HCT116 (cell line): ENCODE results near the gene PQBP1. TPM values are rescaled to one million over a fixed set of nuclear protein-coding genes. Genes with fewer than 3 reads are reported as not detected.

ENCODE experiments used
- ATAC-seq: fragments of 200-7000 bp; cut with Tn5 transposase; 2 replicates; pipeline ENCODE4 v1.9.1; 2020; ENCODE audit warnings: mild to moderate bottlenecking, moderate library complexity
- BruUV-seq: library from RNA; stranded (reverse); fragments of 400-500 nt; replicated peaks from 2 replicates; lab custom pipeline; 2021; lab: Mats Ljungman, UMichigan
- CTCF ChIA-PET: fragments of 300-600 bp; sonication (Branson Sonifier 250); formaldehyde crosslinking; loops from one replicate; lab custom pipeline; 2021; ENCODE audit warnings: antibody characterized with exemption; lab: Charles Lee
- POLR2A ChIA-PET: fragments of 300-600, 350-600 bp; sonication (Branson Sonifier 250); formaldehyde crosslinking; loops from one replicate; lab custom pipeline; 2021; ENCODE audit warnings: antibody characterized with exemption; lab: Charles Lee
- RAD21 ChIA-PET, 2 experiments: fragments of 300-600 bp; sonication (Branson Sonifier 250); formaldehyde crosslinking; loops; one replicate each; lab custom pipeline; 2023; ENCODE audit warnings: low total read pairs in 2 of 2; ENCODE audit not compliant: uncharacterized antibody in 2 of 2, unreplicated experiment in 2 of 2, low non-redundant PET in 1 of 2; lab: Charles Lee
- DNase-seq: peaks from one replicate; pipeline ENCODE4 v3.0.0-alpha.2; 2010; ENCODE audit warnings: low read depth, low spot score
- H2AFZ ChIP-seq: fragments of 200-600 bp; shearing (Covaris generic), sonication (generic); 2 replicates; pipeline ENCODE4 v1.6.1; 2017; ENCODE audit warnings: low read depth, mixed run types, mixed read lengths, antibody characterized with exemption, low read length; ENCODE audit not compliant: poor library complexity, severe bottlenecking
- H3K27ac ChIP-seq: 2 replicates; pipeline ENCODE4 v1.5.1; 2012; ENCODE audit warnings: low read depth, low read length
- H3K27me3 ChIP-seq: fragments of 200-600 bp; sonication (generic); 2 replicates; pipeline ENCODE4 v1.6.1; 2016; ENCODE audit warnings: mixed run types, low read length, mixed read lengths; ENCODE audit not compliant: insufficient read depth
- H3K36me3 ChIP-seq, 2 experiments: fragments of 200-500 bp in 1 of 2; fragments of 200-600 bp in 1 of 2; sonication (Bioruptor generic) in 1 of 2; sonication (generic) in 1 of 2; 2 replicates each; pipeline versions ENCODE4 v1.5.1 to v1.6.1; 2014 to 2016; ENCODE audit warnings: low read length in 2 of 2, inconsistent platforms in 1 of 2, mixed read lengths in 1 of 2, mixed run types in 1 of 2; ENCODE audit not compliant: insufficient read depth in 2 of 2, control insufficient read depth in 1 of 2
- H3K4me1 ChIP-seq, 2 experiments: fragments of 200-600 bp in 1 of 2; sonication (generic) in 1 of 2; 2 replicates each; pipeline versions ENCODE4 v1.5.1 to v1.6.1; 2012 to 2017; ENCODE audit warnings: low read length in 2 of 2, inconsistent platforms in 1 of 2, mild to moderate bottlenecking in 1 of 2, mixed read lengths in 1 of 2, mixed run types in 1 of 2, moderate library complexity in 1 of 2; ENCODE audit not compliant: insufficient read depth in 2 of 2, control insufficient read depth in 1 of 2
- H3K4me2 ChIP-seq: fragments of 200-600 bp; sonication (generic); 2 replicates; pipeline ENCODE4 v1.6.1; 2017; ENCODE audit warnings: mixed run types, low read length, mixed read lengths
- H3K4me3 ChIP-seq, 2 experiments: fragments of 200-600 bp in 1 of 2; sonication (generic) in 1 of 2; replicated peaks in 1 of 2; 2 replicates each; pipeline ENCODE4 v1.5.1; 2011 to 2016; ENCODE audit warnings: low read length in 2 of 2, control low read depth in 1 of 2, low read depth in 1 of 2, mild to moderate bottlenecking in 1 of 2, mixed read lengths in 1 of 2, mixed run types in 1 of 2
- H3K79me2 ChIP-seq: fragments of 200-600 bp; sonication (generic); 2 replicates; pipeline ENCODE4 v1.6.1; 2017; ENCODE audit warnings: mild to moderate bottlenecking, mixed run types, low read length, moderate library complexity, mixed read lengths; ENCODE audit not compliant: insufficient read depth
- H3K9ac ChIP-seq: fragments of 200-600 bp; sonication (generic); 2 replicates; pipeline ENCODE4 v1.6.1; 2016; ENCODE audit warnings: low read length, mixed read lengths
- H3K9me2 ChIP-seq: fragments of 200-600 bp; sonication (generic), shearing (Covaris generic); 2 replicates; pipeline ENCODE4 v1.6.1; 2017; ENCODE audit warnings: mixed run types, mild to moderate bottlenecking, moderate library complexity; ENCODE audit not compliant: insufficient read depth
- H3K9me3 ChIP-seq, 2 experiments: fragments of 200-500 bp in 1 of 2; fragments of 200-600 bp in 1 of 2; sonication (Bioruptor generic) in 1 of 2; sonication (generic) in 1 of 2; 2 replicates each; pipeline ENCODE4 v1.6.1; 2014 to 2017; ENCODE audit warnings: low read length in 2 of 2, mixed read lengths in 2 of 2, inconsistent platforms in 1 of 2, low read depth in 1 of 2, mild to moderate bottlenecking in 1 of 2, mixed run types in 1 of 2, moderate library complexity in 1 of 2; ENCODE audit not compliant: control insufficient read depth in 1 of 2, insufficient read depth in 1 of 2
- H4K20me1 ChIP-seq: fragments of 200-600 bp; sonication (generic), shearing (Covaris generic); 2 replicates; pipeline ENCODE4 v1.6.1; 2017; ENCODE audit warnings: mixed run types, mild to moderate bottlenecking, moderate library complexity; ENCODE audit not compliant: insufficient read depth
- ELF1 ChIP-seq: IDR thresholded peaks from 2 replicates; pipeline ENCODE4 v1.6.1; 2012; ENCODE audit warnings: low read depth, borderline replicate concordance
- FOSL1 ChIP-seq: IDR thresholded peaks from 2 replicates; pipeline ENCODE4 v1.6.1; 2012; ENCODE audit warnings: low read depth
- POLR2A ChIP-seq: IDR thresholded peaks from 2 replicates; pipeline ENCODE4 v1.7.0; 2011; ENCODE audit warnings: borderline replicate concordance; ENCODE audit not compliant: insufficient read depth, insufficient read length; ENCODE audit errors: extremely low read depth
- POLR2AphosphoS5 ChIP-seq: IDR thresholded peaks from 2 replicates; pipeline ENCODE4 v1.6.1; 2011; ENCODE audit warnings: mild to moderate bottlenecking, low read depth, low read length, moderate library complexity
- REST ChIP-seq: IDR thresholded peaks from 2 replicates; pipeline ENCODE4 v1.6.1; 2012; ENCODE audit warnings: low read depth
- SP1 ChIP-seq: IDR thresholded peaks from 2 replicates; pipeline ENCODE4 v1.6.1; 2012; ENCODE audit warnings: low read depth
- SRF ChIP-seq: IDR thresholded peaks from 2 replicates; pipeline ENCODE4 v1.6.1; 2012; ENCODE audit warnings: low read depth
- TCF7L2 ChIP-seq: IDR thresholded peaks from 2 replicates; pipeline ENCODE4 v1.7.0; 2011; ENCODE audit warnings: borderline replicate concordance, inconsistent platforms; ENCODE audit not compliant: insufficient read depth, insufficient read length; ENCODE audit errors: extremely low read depth
- YY1 ChIP-seq: IDR thresholded peaks from 2 replicates; pipeline ENCODE4 v1.6.1; 2011; ENCODE audit warnings: low read length, low read depth, moderate library complexity, mild to moderate bottlenecking; ENCODE audit not compliant: insufficient replicate concordance; ENCODE audit errors: extremely low read depth
- ZBTB33 ChIP-seq: IDR thresholded peaks from 2 replicates; pipeline ENCODE4 v1.6.1; 2011; ENCODE audit warnings: mild to moderate bottlenecking, low read length, moderate library complexity; ENCODE audit not compliant: insufficient replicate concordance; ENCODE audit errors: extremely low read depth
- intact Hi-C: fragments of 100-400 bp; cut with micrococcal nuclease; formaldehyde crosslinking; loops from 2 replicates; pipeline ENCODE4 v1.10.0; 2022
- total RNA-seq: library from RNA; stranded (reverse); gene quantifications from one replicate; pipeline ENCODE4 v1.2.1, GENCODE V29; 2021; ENCODE audit not compliant: unreplicated experiment

Gene PQBP1
- total RNA-seq, 1 experiment from 2014 or later: 67.1 TPM

- no peak for TF ChIP-seq ELF1
- no peak for TF ChIP-seq SP1
Observed at GRCh38 chrX:48896611-48897011, 1.1 kb upstream of the PQBP1 start.

GRCh38 chrX:48897157-48897624 lies 539 bp upstream of the PQBP1 start:
- Histone ChIP-seq H3K9ac (peak overlapping the region; percentile 83), H3K9me2 (no peaks in the 10 kb centered on the region), H4K20me1 (no peaks in the 10 kb centered on the region), H3K27ac (peak overlapping the region; percentile 96), H3K9me3 (no peaks in the 10 kb centered on the region), H3K4me1 (peaks cover 3 to 12% of the 10 kb centered on the region in 2 experiments; a peak in 3 of 4 replicates), H2AFZ (no peak overlapping the region), H3K4me3 (peak overlapping the region; percentile 75 to 77), H3K4me2 (peak overlapping the region; percentile 87), H3K79me2 (peaks cover 38% of the 10 kb centered on the region), H3K27me3 (no peaks in the 10 kb centered on the region), H3K36me3 (peaks cover 0 to 7% of the 10 kb centered on the region in 2 experiments; a peak in 2 of 4 replicates)
- TF ChIP-seq FOSL1 (no peak), TCF7L2 (peak; percentile 37), POLR2A (no peak), SRF (no peak), POLR2AphosphoS5 (peak; percentile 52; the same call in 1 of the 2 replicates), YY1 (no peak), ZBTB33 (no peak), REST (no peak)
- TSS peak; percentile 47 for BruUV-seq
- RAD21 ChIA-PET: no interaction called here
- ATAC-seq (peak; percentile 63), DNase-seq (peak; percentile 70)
- intact Hi-C loops: loop anchor here (10.0 kb wide), 1 partner anchor 92 kb away; the partner anchor contains the start of gene HDAC6
- CTCF ChIA-PET: no interaction called here
- POLR2A ChIA-PET: interaction anchor here (1.0 to 1.6 kb wide), 5 partner anchors 15 to 294 kb away, joined by 3 to 12 read pairs (median 4); partner anchors contain the start of genes HDAC6, OTUD5 and SLC35A2

More at GRCh38 chrX:48896611-48897011, 1.1 kb upstream of the PQBP1 start:
- ChIA-PET CTCF (no interaction called here), RAD21 (no interaction called here), POLR2A (interaction anchor here (1.4 to 1.5 kb wide), 2 partner anchors 95 to 294 kb away, joined by 3 to 7 read pairs; partner anchors contain the start of gene HDAC6)
- Histone ChIP-seq H3K9me2 (no peaks in the 10 kb centered on the region), H3K9ac (peak overlapping the region; percentile 83), H3K9me3 (no peaks in the 10 kb centered on the region), H3K4me1 (peaks cover 5 to 16% of the 10 kb centered on the region in 2 experiments; a peak in 3 of 4 replicates), H2AFZ (no peak overlapping the region), H3K27ac (peak overlapping the region; percentile 96), H3K4me3 (peak overlapping the region; percentile 75 to 77), H3K4me2 (peak overlapping the region; percentile 87), H3K79me2 (peaks cover 38% of the 10 kb centered on the region), H3K36me3 (peaks cover 0 to 7% of the 10 kb centered on the region in 2 experiments; a peak in 2 of 4 replicates), H3K27me3 (no peaks in the 10 kb centered on the region), H4K20me1 (no peaks in the 10 kb centered on the region)
- no peak for DNase-seq
- no peak for ATAC-seq
- no TSS peak for BruUV-seq
- intact Hi-C loops: loop anchor here (10.0 kb wide), 1 partner anchor 92 kb away; the partner anchor contains the start of gene HDAC6
